ENCODE measurements around the gene CTNND1.
A peak's percentile ranks its signal among the peaks of the same experiment; 100 is the strongest.

CTNND1 gene

GRCh38 chr11:57758174-57758573 is 3.4 kb upstream of the CTNND1 start:
- no peak for DNase-seq

DNA sequence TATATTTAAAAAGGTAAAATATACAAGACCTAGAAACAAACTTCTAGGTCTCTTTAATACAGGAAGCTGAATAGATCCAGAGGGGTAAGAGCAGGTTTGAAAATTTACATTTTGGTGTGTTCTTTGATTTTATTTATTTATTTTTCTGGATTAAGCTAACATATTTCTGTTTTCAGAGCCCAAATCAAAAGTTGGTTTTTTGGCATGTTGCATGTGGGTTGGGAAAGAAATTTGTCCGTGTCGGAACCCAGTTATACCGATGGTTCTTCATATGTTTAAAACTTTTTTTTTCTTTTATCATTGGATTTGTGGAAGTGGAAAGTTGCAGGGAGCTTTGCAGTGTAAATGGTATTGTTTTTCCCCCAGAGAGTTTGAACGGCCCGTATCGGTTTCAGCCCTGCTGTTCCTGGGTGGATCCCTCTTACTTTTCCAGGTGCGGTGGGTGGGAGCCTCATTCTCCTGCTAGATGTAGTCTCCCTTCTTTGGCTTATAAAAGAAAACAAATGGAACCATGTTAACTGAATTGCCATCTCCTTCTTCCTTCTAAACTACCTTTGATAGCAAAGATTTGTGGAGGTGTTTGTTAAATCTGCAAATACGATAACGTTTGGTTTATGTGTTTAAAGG is 746 bp downstream of the CTNND1 start:
- DNase-seq = no peak

- peak in 3 of 58 donors; percentile 24 to 29 (median 27) for DNase-seq
Measured at GRCh38 chr11:57763568-57763967, 2.0 kb downstream of the CTNND1 start.

DNA sequence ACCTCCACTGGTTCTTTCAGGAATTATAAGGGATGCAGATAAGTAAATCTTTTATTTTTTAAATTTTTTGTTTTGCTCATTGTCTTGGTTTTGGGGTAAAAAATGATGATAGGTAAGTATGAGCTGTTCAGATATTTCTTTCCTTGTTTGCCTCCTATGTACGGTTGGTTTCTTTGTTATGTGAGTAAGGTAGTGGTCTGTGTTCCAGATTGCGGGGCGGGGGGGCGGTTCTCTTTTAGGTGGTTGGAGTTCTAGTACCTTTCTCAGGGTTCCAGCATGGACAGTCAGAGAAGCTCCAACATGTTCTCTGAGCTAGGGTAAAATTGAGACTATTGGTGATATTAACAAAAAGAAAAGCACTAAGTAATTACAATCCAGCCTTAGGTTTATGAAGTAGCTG is 2.4 kb downstream of the CTNND1 start:
- no peak for DNase-seq

DNA sequence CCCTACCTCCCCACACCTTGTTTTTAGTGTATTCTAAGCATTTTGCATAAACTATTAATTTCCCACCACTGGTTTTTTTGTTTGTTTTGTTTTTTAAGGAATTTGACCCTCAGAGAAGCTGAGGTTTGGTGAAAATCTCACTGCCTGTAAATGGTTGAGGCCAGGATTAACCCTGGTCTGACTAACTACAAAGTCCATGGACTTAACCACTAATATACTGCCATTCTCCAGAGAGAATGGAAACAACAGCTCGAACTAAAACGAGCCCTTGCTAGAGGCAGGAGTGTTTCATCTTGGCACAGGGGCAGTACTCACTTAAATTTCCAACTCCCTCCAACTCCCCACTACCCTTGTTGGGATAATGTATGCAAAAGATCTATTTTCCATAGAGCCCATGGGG is 3.0 kb downstream of the CTNND1 start:
- DNase-seq = no peak

DNA sequence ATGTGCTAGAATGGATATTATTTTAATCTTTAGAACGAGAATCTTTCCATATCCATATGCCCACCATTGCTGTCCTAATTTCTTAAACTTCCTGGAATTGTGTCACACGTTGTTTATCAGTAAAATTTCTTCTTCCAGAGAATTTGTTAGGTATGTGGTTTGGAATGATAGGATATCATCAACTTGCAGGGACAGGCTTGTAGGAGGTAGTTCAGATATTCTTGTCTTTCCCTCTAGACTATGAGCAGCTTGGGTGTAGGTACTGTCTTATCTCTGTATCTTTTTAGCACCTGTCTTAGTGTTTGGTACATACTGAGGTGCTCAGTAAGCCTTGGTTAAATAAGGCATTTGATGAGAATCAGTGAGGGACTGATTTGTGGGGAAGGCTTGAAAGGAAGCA is 3.4 kb downstream of the CTNND1 start:
- DNase-seq = no peak

- no peak for DNase-seq
Measured at GRCh38 chr11:57770793-57771192, 9.2 kb downstream of the CTNND1 start.

DNA sequence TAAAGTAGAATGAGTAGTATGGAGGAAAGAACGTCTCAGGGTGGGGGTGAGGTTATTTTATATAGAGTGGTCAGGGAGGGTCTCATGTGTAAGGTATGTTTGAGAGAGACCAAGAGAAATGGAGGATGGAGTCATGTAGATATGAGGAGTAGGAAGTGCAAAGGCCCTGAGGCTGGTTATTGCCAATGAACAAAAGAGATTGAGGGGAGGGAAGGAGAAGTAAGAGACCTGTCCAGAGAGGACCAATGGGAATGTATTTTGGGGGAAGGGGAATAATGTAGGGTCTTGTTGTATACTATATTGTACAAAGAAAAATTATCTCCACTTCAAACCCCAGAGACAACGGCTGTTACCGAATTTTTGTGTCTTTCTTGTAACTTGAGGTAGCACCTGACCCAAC is 9.8 kb downstream of the CTNND1 start:
- no peak for DNase-seq

DNA sequence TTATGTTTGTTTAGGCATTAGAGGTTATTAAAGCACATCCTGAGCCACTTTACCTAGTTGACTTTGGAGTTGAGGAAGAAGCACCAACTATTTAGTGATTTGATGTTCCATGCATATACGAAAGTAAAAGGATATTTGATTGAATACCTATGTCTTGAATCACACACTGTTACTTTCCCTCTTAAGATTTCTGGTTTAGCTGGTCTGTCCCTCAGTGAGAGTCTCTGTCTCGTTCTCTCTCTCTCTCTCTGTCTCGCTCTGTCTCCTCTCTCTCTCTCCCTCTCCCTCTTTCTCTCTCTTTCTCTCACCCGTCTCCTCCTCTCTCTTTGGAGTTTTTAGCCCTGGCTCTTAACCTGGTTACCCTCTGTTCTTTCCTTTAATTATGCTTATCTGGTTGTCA is 11.0 kb downstream of the CTNND1 start:
- DNase-seq = no peak

- no peak for DNase-seq
Measured at GRCh38 chr11:57773026-57773598, 11.5 kb downstream of the CTNND1 start.

GRCh38 chr11:57775491-57775890 is 13.9 kb downstream of the CTNND1 start:
- no peak for DNase-seq

DNA sequence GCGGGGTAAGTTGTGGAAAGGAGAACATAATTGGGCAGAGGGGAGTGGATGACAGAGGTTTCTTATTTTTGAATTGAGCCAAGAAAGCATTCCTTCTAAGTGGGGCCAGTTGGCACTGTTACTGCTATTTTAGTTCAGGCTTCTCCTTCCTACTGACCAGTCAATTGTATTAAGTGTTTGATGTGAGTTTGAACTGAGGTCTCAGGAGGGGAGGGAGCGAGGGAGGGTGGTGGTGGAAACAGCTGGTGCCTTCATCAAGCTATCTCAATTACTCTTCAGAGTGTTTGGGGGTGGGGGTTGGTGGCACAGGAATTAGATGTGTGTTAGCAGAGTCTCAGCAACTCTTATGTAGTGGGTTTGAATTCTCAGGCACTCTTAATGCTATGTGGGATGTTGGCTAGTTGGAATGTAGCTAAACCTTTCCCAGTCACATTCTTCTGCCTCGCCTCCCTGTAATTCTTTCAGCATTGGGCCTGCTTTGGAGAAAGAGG is 14.5 kb downstream of the CTNND1 start:
- DNase-seq = no peak

DNA sequence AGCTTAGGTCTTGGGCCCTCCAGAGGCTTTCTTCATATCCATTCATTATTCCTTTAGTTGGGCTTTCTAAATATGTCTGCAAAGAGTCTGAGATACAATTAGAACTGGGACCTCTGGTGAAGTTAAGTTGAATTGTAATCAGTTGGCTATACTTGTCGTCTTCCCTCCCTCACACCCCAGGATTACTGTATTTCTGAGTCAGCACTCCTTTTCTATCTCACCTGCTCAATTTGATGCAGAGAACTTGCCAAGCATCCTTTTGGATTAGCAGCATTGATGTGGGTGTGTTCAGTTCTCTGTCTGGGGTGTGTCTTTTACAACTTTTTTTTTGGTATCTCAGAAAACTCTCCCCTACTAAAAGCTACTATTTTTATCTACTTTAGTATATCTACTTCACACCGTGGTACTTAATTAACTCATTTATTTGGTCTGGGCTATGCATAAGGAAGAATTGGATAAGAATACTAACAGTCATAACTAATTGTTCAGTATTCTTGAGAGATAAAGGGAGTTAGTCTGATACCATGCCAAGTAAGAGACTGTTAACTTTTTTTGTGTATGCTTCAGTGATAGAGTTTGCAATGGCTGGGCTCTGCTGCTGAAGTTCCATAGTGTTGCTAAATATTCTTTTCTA is 15.1 kb downstream of the CTNND1 start:
- no peak for DNase-seq

- peak in 1 of 58 donors; percentile 12 for DNase-seq
Measured at GRCh38 chr11:57777969-57778317, 16.3 kb downstream of the CTNND1 start.

- peak in 55 of 58 donors; percentile 18 to 87 (median 69) for DNase-seq
Measured at GRCh38 chr11:57778318-57779037, 16.9 kb downstream of the CTNND1 start.

DNA sequence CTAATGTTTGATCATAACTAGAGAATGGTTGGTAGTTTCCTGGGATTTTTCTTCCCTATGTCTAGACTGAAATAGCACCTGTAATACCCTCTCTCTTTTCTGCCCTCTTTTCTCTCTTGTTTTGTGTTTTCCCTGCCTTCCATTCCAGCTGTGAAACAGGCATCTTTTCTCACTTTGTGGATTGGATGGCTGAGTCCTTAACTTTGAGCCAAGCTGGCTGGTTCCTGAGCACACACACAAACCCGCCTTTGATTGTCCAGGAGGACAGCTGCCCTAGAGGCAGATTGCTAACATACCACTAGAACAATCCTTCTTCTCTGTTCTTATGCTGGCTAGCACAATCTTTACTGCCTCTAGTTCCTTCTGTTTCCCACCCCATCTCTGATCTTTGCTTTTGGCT is 17.7 kb downstream of the CTNND1 start:
- DNase-seq = peak in 30 of 58 donors; percentile 14 to 80 (median 37)

DNA sequence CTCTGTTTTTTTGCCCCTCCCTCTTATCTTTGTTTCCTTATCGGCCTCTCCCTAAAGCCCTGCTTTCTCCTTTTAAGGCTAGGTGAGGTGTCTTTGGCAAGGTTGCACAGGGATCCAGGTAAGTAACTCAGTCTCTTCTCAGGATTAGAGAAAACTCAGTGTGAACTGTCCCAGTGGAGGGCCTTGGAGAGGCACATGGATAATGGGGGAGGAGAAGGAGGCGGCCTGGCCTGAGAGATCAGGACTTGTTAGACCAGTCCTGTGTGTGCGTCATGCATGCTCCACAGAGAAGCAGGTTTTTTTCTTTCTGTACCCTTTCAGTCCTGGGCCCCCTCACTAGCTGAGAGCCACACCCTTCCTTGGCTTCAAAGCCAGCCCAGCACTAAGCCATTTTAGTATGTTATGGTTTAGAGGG is 19.9 kb downstream of the CTNND1 start:
- no peak for DNase-seq

DNA sequence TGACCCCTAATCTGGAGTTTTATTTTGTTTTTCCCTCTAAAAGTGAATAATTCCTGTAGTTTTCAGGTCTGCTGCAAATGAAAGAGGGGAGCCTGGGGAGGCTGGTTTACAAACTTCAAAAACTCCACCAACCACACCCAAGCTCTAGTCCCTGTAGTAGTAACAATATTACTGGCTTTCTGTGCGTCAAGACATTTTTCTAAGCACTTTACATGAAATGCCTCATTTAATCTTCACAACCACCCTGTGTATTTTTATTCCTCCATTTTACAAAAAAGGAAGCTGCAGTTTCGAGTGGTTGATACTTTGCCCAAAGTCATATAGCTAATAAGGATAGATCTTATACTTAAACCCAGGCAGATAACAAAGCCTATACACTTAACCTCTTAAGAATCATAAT is 23.5 kb downstream of the CTNND1 start:
- no peak for DNase-seq

GRCh38 chr11:57786436-57786835 is 24.8 kb downstream of the CTNND1 start:
- DNase-seq = no peak

- no peak for DNase-seq
Measured at GRCh38 chr11:57787006-57787604, 25.5 kb downstream of the CTNND1 start.

- DNase-seq = peak in 11 of 58 donors; percentile 10 to 52 (median 21)
Measured at GRCh38 chr11:57787920-57788702, 26.5 kb downstream of the CTNND1 start.

Measured in anterior cingulate cortex (tissue), 58 donors.